K562 (cell line): Measurements from ENCODE around the gene DEFB108B.
"Not testable (repeated sequence)": the region's sequence is repeated elsewhere in the genome, so short reads cannot be mapped to it uniquely, and the experiment has no call there.

Experiments
- ARHGAP35 ChIP-seq: fragments of 450-650 bp; IDR thresholded peaks from 2 replicates; pipeline ENCODE4 v1.6.1; 2018; ENCODE audit not compliant: partially characterized antibody
- BDP1 ChIP-seq: IDR thresholded peaks from 3 replicates; pipeline ENCODE4 v1.6.1; 2011; ENCODE audit not compliant: insufficient read length, insufficient read depth
- CREB1 ChIP-seq, 2 experiments: sonication (generic) in 1 of 2; formaldehyde crosslinking in 1 of 2; IDR thresholded peaks; 2 replicates each; pipeline versions ENCODE4 v1.6.1 to v1.8.0; 2012 to 2022; ENCODE audit warnings: inconsistent platforms in 1 of 2, mild to moderate bottlenecking in 1 of 2, missing genetic modification reagents in 1 of 2, moderate library complexity in 1 of 2
- EHMT2 ChIP-seq: fragments of 450-650 bp; IDR thresholded peaks from 2 replicates; pipeline ENCODE4 v1.6.1; 2018; ENCODE audit warnings: antibody characterized with exemption
- FOXK2 ChIP-seq, 2 experiments: fragments of 450-650 bp; IDR thresholded peaks in 1 of 2; conservative IDR thresholded peaks in 1 of 2; 2 replicates each; pipeline ENCODE4 v1.6.1; 2016; ENCODE audit warnings: low read depth in 2 of 2, mild to moderate bottlenecking in 1 of 2
- FOXM1 ChIP-seq, 2 experiments: fragments of 450-650 bp in 1 of 2; sonication (generic) in 1 of 2; formaldehyde crosslinking in 1 of 2; IDR thresholded peaks; 2 replicates each; pipeline versions ENCODE4 v1.6.1 to v1.9.0; 2017 to 2022; ENCODE audit warnings: low read depth in 2 of 2, mild to moderate bottlenecking in 2 of 2, missing genetic modification reagents in 1 of 2, moderate library complexity in 1 of 2
- TEAD1 ChIP-seq, 2 experiments: fragments of 450-650 bp in 1 of 2; sonication (generic) in 1 of 2; formaldehyde crosslinking; IDR thresholded peaks; 2 replicates each; pipeline versions ENCODE4 v1.4.0 to v1.8.0; 2020 to 2022; ENCODE audit warnings: mild to moderate bottlenecking in 2 of 2, missing genetic modification reagents in 1 of 2

DNA sequence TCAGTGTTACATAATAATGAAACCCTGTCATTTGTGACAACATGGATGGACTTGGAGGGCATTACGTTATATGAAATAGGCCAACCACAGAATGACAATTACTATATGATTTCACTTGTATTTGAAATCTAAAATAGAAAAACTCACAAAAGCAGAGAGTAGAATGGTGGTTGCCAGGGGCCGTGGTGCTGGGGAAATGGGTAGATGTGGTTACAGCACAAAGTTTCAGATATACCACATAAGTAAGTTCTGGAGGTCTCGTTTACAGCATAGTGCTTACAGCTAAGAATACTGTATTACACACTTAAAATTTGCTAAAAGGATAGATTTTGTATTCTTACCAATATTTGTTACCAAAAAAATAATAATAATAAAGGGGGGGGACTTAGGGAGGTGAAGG is 3.3 kb upstream of the DEFB108B start:
- not testable (repeated sequence) for TF ChIP-seq CREB1 (IDR thresholded peaks at IDR 0.05); CREB1 (CRISPR knock-in tag; IDR thresholded peaks at IDR 0.05); FOXM1 (IDR thresholded peaks at IDR 0.05; ENCODE audit: low read depth); FOXM1 (CRISPR knock-in tag; IDR thresholded peaks at IDR 0.05; ENCODE audit: low read depth); ARHGAP35; BDP1; TEAD1 (CRISPR knock-in tag; IDR thresholded peaks at IDR 0.05); EHMT2; FOXK2 (conservative IDR thresholded peaks at IDR 0.05 in 1 of 2, IDR thresholded peaks at IDR 0.05 in 1 of 2; ENCODE audit: low read depth in 2 of 2)
